ENCODE measurements around the gene ANKRD34C. TPM values are rescaled to one million over a fixed set of nuclear protein-coding genes. Genes with fewer than 3 reads are reported as not detected.

ANKRD34C gene
- total and polyA plus RNA-seq, 2 of the 8 experiments (the other 6 are each of a cell fraction or from before 2014, with no cell fraction given), result 0.02 TPM; not detected in 1

DNA sequence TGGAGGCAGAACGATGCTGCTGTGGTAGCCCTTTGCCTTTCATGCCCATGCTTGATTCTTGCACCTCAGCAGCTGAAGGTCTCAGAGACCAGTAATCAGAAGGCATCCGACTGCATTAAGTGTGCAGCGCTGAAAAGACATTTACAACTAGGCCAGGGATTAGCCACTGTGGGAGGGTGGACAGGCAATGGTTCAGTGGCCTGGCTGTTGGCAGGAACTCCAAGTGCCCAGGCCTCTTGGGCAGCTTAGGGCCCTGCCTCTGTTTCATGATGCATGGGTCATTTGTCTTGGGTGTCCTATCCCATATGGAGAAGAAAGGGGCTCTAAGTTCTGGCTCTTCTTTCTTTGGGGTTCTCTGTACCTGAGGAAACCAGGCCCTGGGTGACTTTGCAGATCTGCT is 39.8 kb downstream of the ANKRD34C start (continued):
- TF ChIP-seq, protein P1, sequence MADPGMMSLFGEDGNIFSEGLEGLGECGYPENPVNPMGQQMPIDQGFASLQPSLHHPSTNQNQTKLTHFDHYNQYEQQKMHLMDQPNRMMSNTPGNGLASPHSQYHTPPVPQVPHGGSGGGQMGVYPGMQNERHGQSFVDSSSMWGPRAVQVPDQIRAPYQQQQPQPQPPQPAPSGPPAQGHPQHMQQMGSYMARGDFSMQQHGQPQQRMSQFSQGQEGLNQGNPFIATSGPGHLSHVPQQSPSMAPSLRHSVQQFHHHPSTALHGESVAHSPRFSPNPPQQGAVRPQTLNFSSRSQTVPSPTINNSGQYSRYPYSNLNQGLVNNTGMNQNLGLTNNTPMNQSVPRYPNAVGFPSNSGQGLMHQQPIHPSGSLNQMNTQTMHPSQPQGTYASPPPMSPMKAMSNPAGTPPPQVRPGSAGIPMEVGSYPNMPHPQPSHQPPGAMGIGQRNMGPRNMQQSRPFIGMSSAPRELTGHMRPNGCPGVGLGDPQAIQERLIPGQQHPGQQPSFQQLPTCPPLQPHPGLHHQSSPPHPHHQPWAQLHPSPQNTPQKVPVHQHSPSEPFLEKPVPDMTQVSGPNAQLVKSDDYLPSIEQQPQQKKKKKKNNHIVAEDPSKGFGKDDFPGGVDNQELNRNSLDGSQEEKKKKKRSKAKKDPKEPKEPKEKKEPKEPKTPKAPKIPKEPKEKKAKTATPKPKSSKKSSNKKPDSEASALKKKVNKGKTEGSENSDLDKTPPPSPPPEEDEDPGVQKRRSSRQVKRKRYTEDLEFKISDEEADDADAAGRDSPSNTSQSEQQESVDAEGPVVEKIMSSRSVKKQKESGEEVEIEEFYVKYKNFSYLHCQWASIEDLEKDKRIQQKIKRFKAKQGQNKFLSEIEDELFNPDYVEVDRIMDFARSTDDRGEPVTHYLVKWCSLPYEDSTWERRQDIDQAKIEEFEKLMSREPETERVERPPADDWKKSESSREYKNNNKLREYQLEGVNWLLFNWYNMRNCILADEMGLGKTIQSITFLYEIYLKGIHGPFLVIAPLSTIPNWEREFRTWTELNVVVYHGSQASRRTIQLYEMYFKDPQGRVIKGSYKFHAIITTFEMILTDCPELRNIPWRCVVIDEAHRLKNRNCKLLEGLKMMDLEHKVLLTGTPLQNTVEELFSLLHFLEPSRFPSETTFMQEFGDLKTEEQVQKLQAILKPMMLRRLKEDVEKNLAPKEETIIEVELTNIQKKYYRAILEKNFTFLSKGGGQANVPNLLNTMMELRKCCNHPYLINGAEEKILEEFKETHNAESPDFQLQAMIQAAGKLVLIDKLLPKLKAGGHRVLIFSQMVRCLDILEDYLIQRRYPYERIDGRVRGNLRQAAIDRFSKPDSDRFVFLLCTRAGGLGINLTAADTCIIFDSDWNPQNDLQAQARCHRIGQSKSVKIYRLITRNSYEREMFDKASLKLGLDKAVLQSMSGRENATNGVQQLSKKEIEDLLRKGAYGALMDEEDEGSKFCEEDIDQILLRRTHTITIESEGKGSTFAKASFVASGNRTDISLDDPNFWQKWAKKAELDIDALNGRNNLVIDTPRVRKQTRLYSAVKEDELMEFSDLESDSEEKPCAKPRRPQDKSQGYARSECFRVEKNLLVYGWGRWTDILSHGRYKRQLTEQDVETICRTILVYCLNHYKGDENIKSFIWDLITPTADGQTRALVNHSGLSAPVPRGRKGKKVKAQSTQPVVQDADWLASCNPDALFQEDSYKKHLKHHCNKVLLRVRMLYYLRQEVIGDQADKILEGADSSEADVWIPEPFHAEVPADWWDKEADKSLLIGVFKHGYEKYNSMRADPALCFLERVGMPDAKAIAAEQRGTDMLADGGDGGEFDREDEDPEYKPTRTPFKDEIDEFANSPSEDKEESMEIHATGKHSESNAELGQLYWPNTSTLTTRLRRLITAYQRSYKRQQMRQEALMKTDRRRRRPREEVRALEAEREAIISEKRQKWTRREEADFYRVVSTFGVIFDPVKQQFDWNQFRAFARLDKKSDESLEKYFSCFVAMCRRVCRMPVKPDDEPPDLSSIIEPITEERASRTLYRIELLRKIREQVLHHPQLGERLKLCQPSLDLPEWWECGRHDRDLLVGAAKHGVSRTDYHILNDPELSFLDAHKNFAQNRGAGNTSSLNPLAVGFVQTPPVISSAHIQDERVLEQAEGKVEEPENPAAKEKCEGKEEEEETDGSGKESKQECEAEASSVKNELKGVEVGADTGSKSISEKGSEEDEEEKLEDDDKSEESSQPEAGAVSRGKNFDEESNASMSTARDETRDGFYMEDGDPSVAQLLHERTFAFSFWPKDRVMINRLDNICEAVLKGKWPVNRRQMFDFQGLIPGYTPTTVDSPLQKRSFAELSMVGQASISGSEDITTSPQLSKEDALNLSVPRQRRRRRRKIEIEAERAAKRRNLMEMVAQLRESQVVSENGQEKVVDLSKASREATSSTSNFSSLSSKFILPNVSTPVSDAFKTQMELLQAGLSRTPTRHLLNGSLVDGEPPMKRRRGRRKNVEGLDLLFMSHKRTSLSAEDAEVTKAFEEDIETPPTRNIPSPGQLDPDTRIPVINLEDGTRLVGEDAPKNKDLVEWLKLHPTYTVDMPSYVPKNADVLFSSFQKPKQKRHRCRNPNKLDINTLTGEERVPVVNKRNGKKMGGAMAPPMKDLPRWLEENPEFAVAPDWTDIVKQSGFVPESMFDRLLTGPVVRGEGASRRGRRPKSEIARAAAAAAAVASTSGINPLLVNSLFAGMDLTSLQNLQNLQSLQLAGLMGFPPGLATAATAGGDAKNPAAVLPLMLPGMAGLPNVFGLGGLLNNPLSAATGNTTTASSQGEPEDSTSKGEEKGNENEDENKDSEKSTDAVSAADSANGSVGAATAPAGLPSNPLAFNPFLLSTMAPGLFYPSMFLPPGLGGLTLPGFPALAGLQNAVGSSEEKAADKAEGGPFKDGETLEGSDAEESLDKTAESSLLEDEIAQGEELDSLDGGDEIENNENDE (IDR thresholded peaks at IDR 0.05; ENCODE audit: insufficient replicate concordance, low read length), result no peak
- TF ChIP-seq, protein P2, sequence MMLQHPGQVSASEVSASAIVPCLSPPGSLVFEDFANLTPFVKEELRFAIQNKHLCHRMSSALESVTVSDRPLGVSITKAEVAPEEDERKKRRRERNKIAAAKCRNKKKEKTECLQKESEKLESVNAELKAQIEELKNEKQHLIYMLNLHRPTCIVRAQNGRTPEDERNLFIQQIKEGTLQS (IDR thresholded peaks at IDR 0.05; ENCODE audit: insufficient read depth, low read depth, low read length), result no peak
- TF ChIP-seq RFX5 (IDR thresholded peaks at IDR 0.05; ENCODE audit: borderline replicate concordance, low read depth, low read length) (no peak), TAF1 (IDR thresholded peaks at IDR 0.05; ENCODE audit: low read depth, low read length) (no peak)
